Hematopoietic multipotent progenitor cell (in vitro differentiated cells): ENCODE results near the gene PHOSPHO1. TPM values are rescaled to one million over a fixed set of nuclear protein-coding genes. Genes with fewer than 3 reads are reported as not detected.

Experiments
- DNase-seq, 3 donors: peaks; one replicate each; pipeline ENCODE4 v3.0.0-alpha.2; 2011 to 2015; ENCODE audit warnings: low read depth in 2 of 3, low spot score in 2 of 3
- total RNA-seq: library from RNA; depleted of rRNA; stranded (reverse); fragments of >200 nt; gene quantifications from one replicate; pipeline ENCODE4 v1.2.3, GENCODE V29; 2012

PHOSPHO1 gene
- total RNA-seq, 1 donor: under 0.01 TPM

DNA sequence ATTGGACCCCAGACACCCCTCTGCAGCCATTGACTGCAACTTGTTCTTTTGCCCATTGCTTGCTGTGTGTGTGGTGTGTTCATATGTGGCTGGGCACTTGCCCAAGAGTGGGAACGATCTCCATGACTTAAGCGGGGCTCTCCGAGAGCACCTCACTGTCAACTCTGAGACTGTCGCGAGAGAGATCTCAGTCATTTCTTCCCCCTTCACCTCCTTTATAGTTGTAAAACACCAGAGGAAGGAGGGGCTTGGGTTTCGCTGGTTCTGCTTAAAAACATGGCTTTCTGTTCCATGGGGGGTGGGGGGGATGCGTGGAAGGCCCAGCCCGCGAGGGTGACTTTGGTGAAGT, 7.4 kb downstream of the PHOSPHO1 start:
- DNase-seq: no peak

DNA sequence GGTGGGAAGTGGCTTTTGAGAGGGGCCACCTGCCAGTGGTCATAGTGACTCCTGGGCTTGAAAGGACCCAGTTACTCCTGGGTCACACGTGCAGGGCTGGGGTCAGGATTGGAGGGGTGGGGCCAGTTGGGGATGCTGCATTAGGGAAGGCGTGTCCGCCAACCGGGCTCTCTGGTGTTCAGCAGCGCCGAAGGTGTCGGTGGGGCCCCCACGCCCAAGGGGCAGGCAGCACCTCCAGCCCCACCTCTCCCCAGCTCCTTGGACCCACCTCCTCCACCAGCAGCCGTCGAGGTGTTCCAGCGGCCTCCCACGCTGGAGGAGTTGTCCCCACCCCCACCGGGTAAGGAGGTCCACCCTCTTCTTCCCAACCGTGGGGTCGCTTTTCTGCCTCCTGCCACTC, 10.6 kb downstream of the PHOSPHO1 start:
- DNase-seq: no peak

DNA sequence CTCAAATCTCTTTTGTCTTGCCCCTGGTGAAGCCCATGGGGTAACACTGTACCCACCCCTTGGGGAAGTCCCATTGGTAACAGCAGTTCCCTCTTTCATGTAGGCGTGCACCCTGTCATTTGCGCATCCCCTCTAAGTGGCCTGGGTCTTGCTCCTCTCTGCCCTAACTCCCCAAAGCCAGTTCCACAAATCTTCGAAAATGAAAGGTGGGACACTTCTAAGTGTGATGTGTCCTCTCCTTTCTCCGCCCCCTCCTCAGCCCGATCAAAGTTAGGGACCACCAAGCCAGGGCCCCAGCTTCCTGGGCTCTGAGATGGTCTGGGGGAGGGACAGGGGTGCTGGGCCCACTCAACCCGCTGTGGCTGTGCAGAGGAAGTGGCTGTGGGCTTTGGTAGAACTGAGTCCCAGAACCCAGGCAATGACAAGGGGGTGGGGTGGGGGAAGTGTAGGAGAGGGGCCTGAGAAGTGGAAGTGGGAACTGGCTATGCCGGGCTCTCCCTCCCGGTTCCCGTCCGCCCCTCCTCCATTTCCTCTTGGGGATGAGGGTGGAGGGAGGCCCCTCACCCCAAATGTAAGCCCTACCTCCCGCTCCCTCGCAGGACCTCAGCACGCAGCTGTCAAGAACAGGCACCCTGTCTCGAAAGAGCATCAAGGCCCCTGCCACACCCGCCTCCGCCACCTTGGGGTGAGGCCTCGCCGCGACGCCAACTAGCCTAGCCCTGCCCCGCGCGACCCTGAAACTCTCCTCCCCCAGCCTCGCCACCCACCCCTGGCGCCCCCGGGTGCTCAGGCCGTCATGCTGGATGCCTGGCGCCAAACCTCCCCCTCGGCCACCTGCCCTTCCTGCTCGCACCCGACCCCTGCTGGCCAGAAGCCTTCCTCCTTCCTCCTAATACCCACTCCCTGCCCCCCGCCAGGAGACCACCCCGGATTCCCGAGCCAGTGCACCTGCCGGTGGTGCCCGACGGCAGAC, 11.4 kb downstream of the PHOSPHO1 start:
- peak in 1 of 3 donors; percentile 83 for DNase-seq

DNA sequence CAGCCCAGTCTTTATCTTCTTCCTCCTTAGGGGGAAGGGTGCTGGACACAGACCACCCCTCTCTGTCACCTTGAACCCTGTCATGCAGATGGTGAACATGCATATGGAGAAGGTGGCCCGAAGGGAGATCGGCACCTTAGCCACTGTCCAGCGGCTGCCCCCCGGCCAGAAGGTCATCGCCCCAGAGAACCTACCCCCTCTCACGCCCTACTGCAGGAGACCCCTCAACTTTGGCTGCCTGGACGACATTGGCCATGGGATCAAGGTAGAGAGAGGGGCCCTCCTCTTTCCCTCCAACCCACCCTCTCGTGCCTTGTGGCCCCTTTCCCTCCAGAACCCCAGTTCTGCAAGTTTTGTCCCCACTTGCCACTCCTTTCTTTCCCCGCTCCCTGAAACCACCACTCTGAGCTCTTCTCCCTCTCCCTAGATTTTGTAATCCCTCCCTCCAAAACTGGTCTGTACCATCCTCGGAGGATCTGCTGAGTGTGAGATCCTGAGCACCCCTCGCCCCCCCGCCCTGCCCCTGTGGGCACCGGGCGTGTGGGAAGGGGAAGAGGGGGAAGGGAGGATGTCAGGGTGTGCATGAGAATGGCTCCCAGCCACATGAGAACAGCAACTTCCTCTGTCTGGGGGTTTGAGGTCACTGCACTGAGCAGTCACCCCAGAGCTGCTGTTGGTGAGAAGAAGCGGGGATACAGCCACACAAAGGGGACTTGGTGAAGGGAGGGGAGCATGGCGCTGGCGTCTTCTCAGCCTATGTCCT, 12.8 kb downstream of the PHOSPHO1 start:
- DNase-seq: peak in 2 of 3 donors; percentile 85 to 87

DNA sequence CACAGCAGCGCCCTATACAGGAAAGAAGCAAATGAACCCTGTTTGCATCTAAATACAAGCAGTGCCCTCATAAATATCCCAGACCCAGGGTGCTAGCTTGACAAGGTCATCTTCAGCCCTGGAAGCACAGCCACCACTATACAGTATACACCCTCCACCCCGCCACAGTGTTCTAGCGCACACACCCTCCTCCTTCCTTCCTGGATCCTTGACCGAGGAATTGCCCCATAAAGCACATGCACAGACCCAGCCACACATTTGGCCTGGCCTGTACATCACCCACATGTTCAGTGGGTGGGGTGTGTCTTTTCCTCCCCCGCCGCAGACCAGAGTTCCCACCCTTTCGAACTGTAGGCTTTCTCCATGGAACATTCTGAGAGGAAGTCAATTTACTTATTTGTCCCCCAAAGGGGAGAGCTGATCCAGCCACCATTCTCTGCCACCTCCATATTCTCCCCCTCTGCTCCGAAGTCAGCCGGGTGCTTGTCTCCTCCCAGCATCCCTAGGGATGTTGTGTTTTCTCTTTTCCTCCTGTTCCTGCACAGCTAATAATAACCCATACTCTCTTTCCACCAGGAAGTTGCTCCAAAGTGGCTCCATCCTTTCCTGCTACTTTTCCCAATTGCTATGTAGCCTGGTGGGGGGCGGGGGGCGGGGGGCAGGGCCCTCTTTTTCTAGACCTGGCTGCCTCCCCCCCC, 13.5 kb downstream of the PHOSPHO1 start:
- DNase-seq: no peak

DNA sequence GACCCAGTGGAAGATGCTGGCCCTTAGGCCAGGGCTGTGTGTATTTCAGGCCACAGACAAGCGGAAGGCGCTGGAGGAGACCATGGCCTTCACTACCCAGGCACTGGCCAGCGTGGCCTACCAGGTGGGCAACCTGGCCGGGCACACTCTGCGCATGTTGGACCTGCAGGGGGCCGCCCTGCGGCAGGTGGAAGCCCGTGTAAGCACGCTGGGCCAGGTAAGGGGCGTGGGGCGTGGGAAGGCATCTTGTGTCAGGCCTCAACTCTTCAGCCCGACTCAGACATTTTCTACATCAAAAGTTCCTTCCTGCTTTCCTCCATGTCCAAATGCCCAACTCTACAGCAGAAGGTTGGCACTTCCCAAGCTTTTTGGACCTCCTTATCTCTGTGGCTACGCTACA, 14.1 kb downstream of the PHOSPHO1 start:
- DNase-seq: no peak

DNA sequence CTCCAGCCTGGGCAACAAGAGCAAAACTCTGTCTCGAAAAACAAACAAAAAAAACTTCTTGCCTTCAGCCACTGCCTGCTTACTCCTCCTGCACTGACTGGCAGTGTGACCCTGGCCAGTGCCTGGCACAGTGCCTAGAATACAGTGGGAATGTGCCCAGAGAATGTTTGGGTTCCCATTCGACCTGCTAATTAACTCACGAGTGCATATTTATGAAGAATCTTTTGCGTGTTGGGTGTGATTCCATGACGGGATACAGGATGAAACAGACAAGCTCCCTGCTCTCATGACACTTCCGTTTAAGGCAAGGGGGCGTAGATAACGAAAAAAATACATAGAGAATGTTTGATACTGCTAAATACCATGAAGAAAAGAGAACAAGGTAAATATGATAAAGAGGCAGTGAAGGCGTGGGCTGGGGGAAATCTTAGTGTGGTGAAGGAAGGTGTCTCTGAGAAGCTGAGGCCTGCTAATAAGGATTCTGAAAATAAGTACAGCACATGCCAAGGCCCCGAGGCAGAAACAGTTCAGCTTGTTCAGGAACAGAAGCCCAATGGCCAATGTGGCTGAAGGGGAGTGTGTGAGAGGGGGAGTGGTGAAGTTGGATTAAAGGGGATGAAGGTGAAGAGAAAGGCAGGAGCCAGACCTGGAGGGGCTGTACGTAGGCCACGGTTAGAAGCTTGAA, 15.8 kb downstream of the PHOSPHO1 start:
- DNase-seq: no peak

DNA sequence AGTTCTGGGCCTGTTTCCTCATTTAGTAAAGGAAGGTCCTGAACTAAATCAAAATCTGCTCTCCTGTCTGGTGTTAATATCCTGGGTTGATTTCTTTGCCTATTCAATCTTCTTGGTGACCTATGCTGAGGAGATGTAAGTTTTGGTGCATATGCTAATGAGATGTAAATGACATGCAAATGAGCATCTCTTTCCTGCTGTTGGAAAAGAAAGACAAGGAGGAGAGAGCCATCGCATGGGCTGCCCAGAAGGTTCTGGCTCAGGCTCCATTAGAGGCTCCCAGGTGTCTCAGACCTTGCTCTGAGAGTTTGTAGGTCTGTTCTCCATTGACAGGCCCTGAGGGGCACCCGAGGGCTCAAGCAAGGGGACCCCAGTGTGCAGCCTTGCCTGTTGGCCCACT, 16.7 kb downstream of the PHOSPHO1 start:
- DNase-seq: no peak

DNA sequence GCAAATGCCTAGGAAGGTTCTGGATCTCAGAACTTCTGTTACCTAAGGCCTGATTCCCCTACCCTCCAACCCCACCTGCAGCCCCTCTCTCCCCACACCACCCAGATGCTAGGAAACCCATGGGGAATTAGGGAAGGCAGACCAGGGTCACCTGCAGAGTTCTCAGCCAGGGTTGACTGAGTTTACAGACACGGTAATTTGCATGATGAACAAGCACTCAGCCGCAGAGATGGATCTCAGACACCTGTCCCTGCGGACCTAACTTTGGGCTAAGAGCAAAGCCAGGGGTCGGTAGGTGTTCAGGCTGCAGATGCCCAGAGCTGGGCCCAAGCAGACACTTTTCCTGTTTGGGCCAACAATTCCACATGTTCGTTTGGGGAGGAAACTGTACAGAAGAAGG, 17.2 kb downstream of the PHOSPHO1 start:
- DNase-seq: no peak

DNA sequence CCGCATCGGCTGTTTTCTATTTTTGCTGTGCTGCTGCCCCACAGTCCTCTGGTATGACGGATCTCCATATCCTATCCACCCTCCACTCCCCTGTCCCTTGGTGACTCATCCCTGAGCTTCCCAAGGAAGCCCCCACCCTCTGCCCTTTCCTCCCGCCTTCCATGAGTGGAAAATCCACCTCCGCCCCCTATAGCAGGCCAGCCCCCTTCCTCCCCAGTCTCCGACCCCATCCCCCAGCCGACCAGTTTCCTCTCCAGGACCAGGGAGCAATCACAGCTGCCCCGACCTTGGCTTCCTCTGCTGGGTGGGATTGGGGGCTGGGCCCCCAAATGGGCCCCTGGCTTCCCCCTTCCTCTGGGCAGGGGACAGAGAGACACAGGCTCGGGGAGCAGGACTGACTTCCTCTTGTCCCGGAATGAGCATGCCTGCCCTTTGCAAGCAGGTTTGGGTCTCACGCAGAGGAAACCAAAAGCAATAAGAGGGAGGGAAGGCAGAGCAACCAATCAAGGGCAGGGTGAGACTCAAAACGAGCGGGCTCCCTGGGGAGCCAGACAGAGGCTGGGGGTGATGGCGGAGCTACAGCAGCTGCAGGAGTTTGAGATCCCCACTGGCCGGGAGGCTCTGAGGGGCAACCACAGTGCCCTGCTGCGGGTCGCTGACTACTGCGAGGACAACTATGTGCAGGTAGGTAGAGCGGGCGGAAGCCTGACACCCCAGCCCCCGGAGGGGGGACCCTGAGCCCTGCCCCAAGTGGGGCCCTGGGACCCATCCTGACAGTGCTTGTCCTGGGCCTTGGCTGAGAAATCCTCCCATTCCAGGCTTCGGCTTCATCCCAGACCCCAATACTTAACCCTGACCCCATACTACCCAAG, 20.2 kb downstream of the PHOSPHO1 start, which contains the start of the genes ABI3 and GNGT2:
Gene ABI3 (plus strand): TSS at position 550 of the 872 bp plus-strand sequence. CDS start 18 bp downstream, at position 568.
Gene GNGT2 (minus strand): TSS at position 417 of the 872 bp plus-strand sequence. CDS start 3,152 bp downstream, outside the sequence.
- peak in 1 of 3 donors; percentile 43 for DNase-seq

DNA sequence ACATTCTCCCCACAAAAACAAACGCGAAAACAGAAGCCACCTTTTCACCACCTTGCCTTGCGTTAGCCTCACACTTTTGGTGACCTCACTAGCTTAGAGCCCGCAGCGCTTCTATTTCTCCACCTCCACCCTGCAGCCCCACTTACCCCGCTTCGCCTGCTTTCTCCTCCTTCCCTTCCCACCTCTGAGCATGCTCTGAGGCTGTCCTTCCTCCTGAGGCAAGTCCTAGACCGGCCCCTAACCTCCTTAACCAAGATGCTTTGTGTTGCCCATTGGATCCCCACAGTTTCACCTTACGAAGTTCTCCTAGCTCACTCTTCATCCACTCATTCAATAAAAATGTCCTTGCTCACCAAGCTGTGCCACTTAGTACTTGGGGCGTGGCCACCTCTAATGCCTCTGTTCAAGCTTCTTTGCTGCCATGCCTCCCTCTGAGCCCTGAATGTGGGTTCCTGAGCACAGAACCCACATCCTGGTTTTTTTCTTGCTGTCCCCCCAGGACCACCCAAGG, 21.5 kb downstream of the PHOSPHO1 start:
- DNase-seq: no peak

DNA sequence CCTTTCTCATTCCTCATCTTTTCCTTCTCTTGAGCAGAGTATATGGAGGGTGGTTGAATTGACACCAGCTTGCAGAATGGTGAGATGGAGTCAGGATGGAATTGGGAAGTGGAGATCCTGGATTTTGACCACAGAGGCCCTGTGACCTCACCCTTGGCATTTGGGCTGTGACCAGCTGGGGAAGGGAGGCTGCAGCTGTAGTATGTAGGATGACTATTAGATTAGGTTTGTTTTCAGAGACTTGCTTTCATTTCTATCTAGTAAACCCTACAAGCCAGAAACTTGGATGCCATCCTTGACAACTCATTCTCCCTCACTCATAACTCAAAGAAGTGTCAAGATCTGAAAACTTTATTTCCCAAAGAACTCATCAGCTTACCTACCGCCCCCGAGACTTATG, 26.1 kb downstream of the PHOSPHO1 start:
- DNase-seq: no peak

DNA sequence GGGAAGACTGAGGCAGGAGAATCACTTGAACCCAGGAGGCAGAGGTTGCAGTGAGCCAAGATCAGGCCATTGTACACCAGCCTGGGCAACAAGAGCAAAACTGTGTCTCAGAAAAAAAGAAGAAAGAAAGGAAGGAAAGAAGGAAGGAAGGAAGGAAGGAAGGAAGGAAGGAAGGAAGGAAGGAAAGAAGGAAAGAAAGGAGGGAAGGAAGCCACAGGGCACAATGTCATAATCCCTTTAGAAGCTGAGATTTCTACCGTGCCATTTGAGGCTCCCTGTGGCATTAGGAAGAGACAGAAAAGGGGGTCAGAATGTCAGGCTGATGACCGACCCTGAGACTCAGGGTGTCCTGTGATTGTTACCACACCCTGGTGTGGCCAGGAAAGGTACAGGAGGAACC, 26.8 kb downstream of the PHOSPHO1 start:
- no peak for DNase-seq

DNA sequence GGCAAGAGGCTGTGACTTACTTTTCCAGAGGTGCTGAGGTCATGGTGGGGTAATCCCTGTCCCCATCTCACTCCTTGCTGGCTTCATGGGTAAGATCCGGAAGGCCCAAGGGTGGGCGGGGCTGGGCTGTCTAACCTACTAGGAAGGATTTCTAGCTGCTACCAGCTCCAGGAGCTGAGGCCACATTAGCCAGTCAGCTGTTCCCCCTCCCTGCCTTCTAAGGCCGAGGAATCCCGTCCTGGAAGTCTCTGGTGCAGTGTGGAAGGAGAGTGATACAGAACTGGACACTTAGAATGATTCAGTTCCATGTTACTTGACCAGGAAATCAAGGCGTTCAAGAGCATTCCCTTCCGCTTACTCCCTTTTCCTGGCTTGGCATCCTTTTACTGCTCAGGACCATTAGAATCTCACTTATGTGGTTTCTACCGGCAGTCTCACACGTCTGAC, 29.1 kb downstream of the PHOSPHO1 start:
- DNase-seq: no peak

DNA sequence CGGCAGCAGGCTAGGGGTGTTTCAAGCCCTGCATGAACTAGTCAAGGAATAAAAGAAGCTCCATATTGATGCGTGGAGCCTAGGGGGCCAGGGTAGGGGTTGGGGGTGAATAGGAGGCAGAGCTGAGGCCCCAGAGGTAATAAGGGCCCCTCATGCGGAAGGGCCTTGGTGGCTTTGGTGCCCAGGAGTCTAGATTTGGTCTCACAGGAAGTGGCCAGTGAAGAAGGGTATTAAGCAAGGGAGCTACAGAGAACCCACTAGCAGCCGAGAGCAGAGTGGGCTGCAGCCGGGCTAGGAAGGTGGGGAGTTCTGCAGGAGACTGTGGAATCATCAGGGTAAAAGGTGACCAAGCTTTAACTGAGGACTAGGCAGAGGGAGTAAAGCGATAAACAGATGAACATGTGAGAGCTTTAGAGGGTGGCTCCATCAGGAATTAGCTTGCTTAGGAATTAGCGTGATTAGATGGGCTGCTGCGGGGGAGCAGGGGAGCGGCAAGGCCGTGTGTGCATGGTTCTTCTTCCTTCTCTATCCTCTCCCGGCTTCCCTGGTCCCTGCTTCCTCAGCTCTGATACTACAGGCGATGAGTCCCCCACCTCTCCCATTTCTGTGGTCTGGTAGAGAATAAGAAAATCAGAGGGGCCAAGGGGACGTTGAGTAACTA, 30.0 kb downstream of the PHOSPHO1 start:
- DNase-seq: no peak

DNA sequence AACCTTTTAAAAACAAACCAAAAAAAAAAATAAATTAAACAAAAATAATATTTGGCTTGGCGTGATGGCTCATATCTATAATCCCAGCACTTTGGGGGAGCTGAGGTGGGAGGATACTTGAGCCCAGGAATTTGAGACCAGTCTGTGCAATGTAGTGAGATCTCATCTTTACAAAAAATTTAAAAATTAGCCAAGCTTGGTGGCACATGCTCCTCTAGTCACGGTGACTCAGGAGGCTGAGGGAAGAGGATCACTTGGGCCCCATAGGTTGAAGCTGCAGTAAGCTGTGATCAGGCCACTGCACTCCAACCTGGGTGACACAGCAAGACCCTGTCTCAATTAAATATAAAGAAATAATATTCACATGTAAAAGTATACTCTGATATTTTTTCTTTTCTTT, 32.4 kb downstream of the PHOSPHO1 start:
- DNase-seq: no peak

DNA sequence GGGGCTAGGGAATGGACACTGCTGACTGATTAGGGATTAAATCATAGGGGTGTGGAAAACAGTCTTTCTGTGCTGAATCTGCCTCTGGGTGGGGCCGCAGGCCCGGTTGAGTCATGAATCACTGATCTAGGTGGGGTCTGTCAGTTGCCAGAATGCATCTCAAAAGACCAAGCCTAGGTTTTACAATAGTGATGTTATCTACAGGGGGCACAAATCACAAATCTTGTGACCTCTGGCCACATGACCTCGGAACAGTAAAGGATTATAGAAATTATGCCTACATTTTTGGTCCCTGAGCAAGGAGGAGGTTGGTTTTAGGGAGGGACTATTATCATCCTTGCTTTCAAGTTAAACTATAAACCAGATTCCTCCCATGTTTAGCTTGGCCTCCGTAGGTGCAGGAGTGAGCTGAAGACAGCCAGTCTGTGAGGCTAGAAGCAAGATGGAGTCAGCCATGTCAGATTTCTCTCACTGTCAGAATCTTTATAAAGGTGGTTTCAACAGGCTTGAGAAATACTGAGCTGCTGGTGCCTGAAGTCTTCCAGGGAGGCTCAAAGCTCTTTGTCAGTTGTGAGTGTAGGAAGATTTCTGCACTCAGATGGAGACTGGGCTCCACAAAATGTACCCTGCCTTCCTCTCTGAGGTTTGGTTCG, 33.1 kb downstream of the PHOSPHO1 start:
- no peak for DNase-seq

DNA sequence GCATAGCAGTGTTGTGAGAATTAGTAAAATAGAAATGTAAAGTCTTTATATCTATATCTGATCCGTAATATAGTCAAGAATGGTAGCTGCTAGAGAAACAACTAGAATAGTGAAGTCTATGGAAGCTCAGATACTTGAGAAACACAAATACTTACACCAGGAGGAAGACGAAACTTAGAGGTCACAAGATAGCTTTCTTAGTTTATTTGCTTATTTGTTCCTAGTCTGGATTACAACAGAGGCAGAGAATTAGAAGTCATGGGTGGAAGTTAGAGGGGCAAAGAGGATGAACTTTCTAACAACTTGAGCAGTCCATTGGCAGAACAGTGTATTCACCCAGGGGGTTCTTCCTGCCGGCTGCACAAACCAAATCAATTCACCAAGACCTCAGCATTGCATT, 34.1 kb downstream of the PHOSPHO1 start:
- DNase-seq: no peak
